NCI-H2171 (cell line): ENCODE measurements around the gene MIOX.

Source experiments
- DNase-seq: peaks from one replicate; lab custom pipeline; 2025; lab: John Stamatoyannopoulos, UW

MIOX gene

DNA sequence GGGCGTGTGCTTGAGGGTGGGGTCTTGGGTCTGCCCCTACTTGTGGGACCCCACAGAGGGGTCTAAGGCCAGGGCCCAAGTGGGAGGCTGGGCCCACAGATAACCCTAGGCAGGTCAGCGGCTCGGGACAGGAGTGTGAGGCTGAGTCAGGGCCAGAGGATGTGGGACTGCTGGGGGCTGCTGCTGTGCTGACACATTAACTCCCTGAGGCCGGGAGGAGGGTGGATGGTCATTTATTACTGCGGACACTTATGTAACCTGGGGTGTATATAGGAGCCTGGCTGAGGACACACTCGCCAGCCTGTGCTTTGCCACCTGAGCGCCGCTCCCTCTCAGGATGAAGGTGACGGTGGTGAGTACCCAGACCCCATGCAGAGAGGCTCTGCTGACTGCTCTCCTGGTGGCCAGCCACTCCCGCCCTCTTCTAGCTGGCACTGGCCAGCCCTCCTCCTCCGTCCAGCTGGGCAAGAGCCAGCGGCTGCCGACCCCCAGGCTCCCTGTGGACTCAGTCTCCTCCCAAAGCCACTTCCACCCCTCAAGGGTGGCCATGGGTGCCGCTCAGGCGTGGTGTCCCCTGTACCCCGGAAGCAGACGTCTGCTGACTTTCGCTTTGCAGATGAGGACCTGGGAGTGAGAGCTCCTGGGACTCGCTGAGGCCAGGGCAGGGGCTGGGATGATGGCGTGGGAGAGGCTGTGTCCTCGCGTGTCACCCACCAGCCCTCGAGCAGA lies at the start of gene MIOX:
TSS of gene MIOX (plus strand) at position 299 of the 729 bp plus-strand sequence. CDS start at position 338, 39 bp downstream.
- no peak for DNase-seq

DNA sequence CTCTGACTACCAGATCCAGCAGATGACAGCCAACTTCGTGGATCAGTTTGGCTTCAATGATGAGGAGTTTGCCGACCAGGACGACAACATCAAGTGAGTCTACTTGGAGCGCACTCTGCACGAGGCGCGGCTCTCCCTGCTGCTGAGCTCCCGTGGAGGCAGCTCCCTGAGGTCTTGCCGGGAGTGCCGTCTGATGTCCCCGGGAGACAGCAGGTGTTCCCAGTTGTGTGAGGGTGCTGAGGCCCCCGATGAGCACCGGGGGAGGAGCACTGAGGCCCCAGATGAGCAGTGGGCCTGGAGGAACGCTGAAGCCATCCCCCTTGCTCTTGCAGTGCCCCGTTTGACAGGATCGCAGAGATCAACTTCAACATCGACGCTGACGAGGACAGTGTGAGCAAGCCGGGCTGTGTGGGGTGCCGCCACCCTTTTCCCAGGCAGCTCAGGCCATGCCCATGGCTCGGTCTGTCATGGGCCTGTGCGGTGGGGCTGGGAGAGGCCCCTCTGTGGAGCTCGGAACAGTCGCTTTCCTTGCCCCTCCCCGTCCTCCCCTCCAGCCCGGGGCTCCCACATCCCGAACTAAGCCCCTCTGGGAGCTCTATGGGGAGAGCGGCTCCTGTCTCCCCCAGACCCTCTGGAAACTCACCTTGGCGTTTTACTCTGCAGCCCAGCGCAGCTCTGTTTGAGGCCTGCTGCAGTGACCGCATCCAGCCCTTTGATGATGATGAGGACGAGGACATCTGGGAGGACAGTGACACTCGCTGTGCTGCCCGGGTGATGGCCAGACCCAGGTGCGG lies 49.0 kb upstream of the MIOX start:
- no peak for DNase-seq

- DNase-seq = no peak
Observed at GRCh38 chr22:50438305-50439275, 48.1 kb upstream of the MIOX start.

- DNase-seq = no peak
Observed at GRCh38 chr22:50439314-50439870, 47.3 kb upstream of the MIOX start.

DNA sequence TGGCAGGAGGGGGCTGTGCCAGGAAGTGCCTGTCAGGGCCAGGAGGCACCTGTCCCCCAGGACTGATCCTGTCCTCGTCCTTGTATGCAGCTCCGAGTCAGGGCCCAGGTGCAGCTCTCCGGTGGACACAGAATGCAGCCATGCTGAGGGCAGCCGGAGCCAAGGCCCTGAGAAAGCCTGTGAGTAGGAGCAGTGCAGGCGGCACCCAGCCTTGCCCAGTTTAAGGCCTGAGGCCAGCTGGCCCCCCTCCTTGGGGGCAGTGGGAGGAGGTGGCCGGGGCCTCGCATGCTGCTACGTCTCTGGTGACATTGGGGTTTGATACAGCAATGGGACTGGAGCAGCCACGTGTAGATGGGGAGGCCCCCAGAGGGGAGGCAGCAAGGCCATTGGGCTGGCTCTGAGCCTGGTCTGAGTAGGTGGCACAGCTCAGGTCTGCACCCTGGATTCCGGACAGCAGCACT lies 46.8 kb upstream of the MIOX start:
- DNase-seq = no peak

- DNase-seq = no peak
Observed at GRCh38 chr22:50440544-50441249, 46.0 kb upstream of the MIOX start.

GRCh38 chr22:50441428-50441993 lies 45.1 kb upstream of the MIOX start:
- no peak for DNase-seq

- no peak for DNase-seq
Observed at GRCh38 chr22:50443197-50443596, 43.5 kb upstream of the MIOX start.

GRCh38 chr22:50443801-50444625 lies 42.6 kb upstream of the MIOX start:
- DNase-seq = no peak

GRCh38 chr22:50444663-50445062 lies 42.0 kb upstream of the MIOX start:
- no peak for DNase-seq

DNA sequence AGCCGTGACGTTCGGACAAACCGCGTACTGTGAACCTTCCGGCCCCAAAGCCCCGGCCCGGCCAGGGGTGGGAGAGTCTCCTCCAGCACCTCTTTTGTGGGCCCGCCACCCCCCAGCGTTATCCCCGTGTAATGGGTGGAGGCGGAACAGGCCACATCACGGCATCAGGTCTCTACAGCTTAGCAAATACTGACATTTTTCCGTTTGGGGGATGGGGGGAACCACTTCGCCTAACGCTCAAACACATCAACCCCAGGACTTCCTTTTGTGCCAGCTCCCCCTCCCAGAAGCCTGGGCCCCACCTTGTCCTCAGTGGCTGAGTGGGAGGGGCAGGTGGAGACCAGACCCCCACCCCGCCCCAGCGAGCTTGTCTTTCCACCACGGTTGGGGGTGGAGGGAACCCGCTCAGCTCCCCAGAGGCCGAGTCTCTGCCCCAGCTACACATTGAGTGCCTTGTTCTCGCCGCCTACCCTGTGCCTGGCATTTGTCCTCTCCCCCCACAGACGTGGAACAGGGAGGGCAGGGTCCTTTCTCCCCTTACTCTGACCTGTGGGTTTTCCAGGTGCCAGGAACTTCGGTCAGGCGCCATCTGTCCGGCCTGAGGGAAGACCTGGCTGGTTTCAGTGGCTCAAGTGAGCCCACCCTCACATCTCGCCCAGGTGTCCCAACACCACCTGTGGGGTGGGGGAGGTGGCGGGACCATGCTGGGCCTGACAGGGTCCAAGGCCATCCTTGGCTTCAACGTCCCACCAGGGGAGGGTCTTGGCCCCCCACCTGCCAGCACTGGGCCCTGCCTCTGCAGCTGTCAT lies 41.4 kb upstream of the MIOX start:
- DNase-seq = no peak

DNA sequence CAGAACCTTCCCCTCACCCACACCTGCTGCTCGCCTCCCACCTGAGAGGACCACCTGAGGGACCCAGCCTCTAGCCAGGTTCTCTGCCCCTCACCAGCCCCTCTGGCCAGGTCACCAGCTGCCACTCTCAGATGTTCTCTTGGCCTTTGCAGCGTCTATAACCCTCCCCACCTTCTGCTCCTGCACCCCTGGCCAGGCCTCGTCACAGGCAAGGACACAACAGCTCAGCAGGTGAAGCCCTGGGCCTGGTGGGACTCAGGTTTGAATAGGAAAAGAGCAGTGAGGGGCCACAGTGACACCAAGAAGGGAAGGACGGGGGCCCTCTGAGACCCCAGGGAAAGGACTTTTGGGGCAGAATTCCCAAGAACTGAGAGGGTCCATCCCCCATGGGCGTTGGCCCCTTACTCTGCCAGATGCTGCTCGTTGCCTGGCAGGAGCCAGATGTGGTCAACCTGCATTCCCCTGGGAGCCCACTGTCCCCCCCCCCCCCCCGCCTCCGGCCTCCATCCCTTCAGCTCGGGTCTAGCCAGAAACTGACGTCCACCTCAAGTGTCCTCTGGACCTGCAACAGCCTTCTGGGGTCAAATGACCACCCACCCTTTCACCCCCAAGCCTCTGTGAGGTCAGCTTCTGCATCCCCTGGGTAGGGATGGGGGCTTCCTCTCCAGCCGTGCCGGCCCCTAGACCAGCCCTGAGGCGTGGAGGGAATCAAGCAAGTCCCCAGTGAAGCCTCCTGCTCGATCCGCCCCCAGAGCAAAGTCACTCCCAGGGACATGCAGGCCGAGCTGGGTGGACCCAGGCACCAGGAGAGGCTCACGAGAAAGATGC lies 40.6 kb upstream of the MIOX start:
- no peak for DNase-seq

DNA sequence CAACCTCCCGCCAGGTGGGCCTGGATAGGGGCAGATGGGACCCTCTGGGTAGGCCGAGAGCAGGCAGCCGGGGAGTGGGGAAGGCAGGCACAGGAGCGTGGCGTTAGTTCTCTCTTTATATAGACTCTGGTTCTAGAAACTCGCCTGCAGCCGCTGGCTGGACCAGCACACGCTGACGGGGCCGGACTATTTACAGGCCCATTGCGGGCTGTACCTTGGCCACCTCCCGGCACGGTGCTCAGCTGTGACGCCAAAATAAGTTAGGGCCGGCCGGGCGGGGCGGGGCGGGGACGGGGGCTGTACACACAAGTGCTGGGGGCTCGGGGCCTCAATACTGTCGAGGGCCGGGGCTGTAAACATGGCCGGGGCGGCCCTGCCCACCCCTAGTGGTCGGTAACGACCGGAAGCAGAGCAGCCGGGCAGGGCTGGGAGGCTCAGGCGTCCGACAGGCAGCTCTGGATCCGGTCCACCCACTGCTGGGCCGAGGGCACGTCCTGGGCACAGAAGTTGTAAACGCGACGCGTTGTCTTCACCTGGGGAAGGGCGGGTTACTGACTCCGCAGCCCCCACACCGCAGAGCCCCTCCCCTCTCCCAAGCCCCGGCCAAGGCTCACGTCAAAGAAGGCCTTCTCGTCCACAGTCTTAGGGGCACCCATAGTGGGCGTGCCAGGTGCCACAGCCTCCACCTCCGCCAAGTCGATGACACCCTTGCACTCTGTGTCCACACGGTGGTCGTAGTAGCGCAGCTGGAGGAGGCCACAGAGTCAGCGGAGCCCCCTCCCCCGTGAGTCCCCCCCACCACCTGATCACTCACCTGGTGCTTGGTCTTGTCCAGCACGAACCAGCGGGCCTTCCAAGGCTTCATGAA lies 39.7 kb upstream of the MIOX start:
- DNase-seq = no peak

DNA sequence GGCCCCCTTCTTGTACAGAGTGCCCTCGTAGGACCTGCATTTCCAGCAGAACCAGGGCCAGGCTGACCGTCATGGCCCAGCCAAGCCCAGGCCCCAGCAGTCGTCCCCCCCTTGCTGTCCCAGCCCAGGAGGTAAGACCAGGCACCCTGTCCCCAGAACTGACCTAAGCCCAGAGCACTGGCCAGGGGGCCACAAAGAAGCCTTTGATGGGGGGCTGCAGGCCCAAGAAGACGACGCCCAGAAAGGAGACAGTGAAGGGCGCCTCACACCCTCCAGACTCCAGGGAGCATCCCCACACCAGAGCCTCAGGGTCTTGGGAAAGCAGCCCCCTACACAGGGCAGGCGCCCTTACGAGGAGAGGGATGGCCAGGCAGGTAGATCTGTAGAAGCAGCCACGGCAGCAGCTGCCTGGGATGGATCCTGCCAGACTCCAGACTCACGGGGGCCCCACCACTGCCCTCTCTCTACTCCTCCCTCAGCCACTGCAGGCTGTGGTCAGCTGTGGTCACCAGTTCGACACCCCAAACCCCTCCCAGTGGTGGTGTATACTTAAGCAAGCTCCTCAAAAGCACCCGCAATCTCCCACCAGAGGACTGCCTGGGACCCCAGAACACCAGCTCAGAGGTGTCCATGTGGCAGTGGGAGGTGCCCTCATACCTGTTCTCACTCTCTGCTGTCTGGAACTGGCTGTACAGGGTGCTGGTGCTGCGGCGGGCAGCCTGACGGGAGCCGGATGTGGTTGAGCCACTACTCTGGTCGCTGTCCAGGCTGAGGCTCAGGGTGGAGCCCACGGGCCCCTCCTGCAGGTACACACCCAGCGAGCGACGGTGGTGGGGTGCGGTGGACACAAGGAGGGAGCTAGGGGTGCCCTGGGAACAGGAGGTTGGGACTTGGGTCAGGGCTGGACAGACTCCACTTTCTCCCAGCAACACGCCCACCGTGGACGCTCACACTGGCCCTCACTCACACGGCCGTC lies 38.8 kb upstream of the MIOX start:
- DNase-seq = no peak

DNA sequence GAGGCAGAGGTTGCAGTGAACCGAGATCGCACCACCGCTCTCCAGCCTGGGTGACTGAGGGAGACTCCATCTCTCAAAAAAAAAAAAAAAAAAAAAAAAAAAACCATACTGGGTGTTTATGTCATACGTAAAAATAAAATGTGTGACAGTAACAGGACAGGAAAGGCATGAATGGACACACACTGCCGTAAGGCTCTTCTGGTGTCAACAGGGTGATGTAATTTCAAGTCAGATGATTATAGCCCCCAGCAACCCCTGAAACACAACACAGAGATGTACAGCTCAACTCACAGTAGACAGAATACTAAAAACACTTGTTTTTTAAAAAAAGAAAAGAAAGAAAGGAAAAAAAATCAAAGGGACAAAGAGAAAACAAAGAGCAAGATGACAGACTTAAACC lies 34.0 kb upstream of the MIOX start:
- DNase-seq = no peak

DNA sequence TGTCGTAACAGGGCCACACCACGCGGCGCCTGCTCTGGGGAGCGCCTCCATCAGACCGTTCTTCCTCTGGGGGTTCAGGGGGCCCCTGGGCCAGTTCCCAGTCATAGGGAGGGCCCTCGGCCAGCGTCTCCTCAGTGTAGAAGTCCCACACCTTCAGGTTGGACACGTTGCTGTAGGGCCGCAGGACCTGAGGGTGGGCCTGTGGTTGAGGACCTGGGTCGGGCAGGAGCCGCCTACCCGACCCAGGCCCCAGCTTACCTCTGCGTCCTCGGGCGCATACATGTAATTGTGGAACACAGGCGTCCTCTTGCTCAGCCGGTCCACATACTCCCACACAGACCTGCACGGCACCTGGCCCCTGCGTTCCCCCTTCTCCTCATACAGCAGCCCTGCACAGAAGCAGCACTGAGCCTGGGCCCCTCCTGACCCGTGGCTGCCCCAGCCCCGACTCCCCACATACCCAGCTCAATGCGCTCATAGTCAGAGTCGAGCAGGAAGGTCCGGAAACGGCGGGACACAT lies 32.0 kb upstream of the MIOX start:
- DNase-seq = no peak
